A549 (cell line): ENCODE measurements around the gene SMU1. TPM values are rescaled to one million over a fixed set of nuclear protein-coding genes. Genes with fewer than 3 reads are reported as not detected.

Experiments
- ATAC-seq, 2 experiments: fragments of 200-7000 bp in 1 of 2; fragments of >200 bp in 1 of 2; cut with Nextera tagmentation in 1 of 2; cut with Tn5 transposase in 1 of 2; 3 replicates each; pipeline versions ENCODE4 v1.8.0 to v1.9.1; 2018 to 2020; ENCODE audit warnings: mild to moderate bottlenecking in 1 of 2, moderate library complexity in 1 of 2
- CTCF ChIA-PET: fragments of 300-600 bp; sonication (Branson Sonifier 250); formaldehyde crosslinking; extraction: SDS; loops from one replicate; lab custom pipeline; 2021; ENCODE audit warnings: antibody characterized with exemption, inconsistent platforms; lab: Yijun Ruan, JAX
- POLR2A ChIA-PET: fragments of 350-600 bp; formaldehyde crosslinking; extraction: SDS; loops from one replicate; lab custom pipeline; 2021; ENCODE audit warnings: antibody characterized with exemption, inconsistent platforms; lab: Yijun Ruan, JAX
- DNase-seq, 2 experiments: peaks; one replicate each; pipeline versions ENCODE4 v3.0.0 to v3.0.0-alpha.2; 2011 to 2016; ENCODE audit warnings: low read depth in 1 of 2, low spot score in 1 of 2
- FAIRE-seq: peaks from 2 replicates; lab custom pipeline; 2011; peaks lifted over from hg19 to GRCh38; lab: Jason Lieb, UNC
- H3K27ac ChIP-seq, 2 experiments: fragments of >200 bp; sonication (Bioruptor Twin); formaldehyde crosslinking; 3 replicates each; pipeline ENCODE4 v1.5.1; 2016 to 2017
- H3K4me1 ChIP-seq: fragments of >200 bp; sonication (Bioruptor Twin); formaldehyde crosslinking; 3 replicates; pipeline ENCODE4 v1.6.1; 2016
- H3K4me2 ChIP-seq: fragments of >200 bp; sonication (Bioruptor Twin); formaldehyde crosslinking; 3 replicates; pipeline ENCODE4 v1.6.1; 2016
- H3K4me3 ChIP-seq: fragments of >200 bp; sonication (Bioruptor Twin); formaldehyde crosslinking; 3 replicates; pipeline ENCODE4 v1.5.1; 2016
- H3K9me3 ChIP-seq: fragments of >200 bp; sonication (Bioruptor Twin); formaldehyde crosslinking; 3 replicates; pipeline ENCODE4 v1.6.1; 2016
- BHLHE40 ChIP-seq: IDR thresholded peaks from 2 replicates; pipeline ENCODE4 v1.6.1; 2012; ENCODE audit warnings: low read depth, low read length, inconsistent platforms
- CBX2 ChIP-seq: fragments of 200-600 bp; sonication (generic); IDR thresholded peaks from 2 replicates; pipeline ENCODE4 v1.6.1; 2016; ENCODE audit warnings: low read depth, mild to moderate bottlenecking, borderline replicate concordance
- EP300 ChIP-seq, 2 experiments: fragments of >200 bp; sonication (Bioruptor Twin); formaldehyde crosslinking; IDR thresholded peaks; 2 replicates in 1 of 2; 3 replicates in 1 of 2; pipeline ENCODE4 v1.6.1; 2016 to 2017
- FOXS1 ChIP-seq: fragments of 250-450 bp; sonication (Bioruptor Pico); IDR thresholded peaks from 2 replicates; pipeline ENCODE4 v1.5.0; 2020; ENCODE audit warnings: mild to moderate bottlenecking, moderate library complexity
- HDAC2 ChIP-seq: fragments of 200-600 bp; sonication (generic); IDR thresholded peaks from 2 replicates; pipeline ENCODE4 v1.6.1; 2016
- HEYL ChIP-seq: fragments of 250-450 bp; sonication (Bioruptor Pico); IDR thresholded peaks from 2 replicates; pipeline ENCODE4 v1.8.0; 2021; ENCODE audit warnings: mild to moderate bottlenecking, moderate library complexity
- HOXB13 ChIP-seq: fragments of 250-450 bp; sonication (Bioruptor Pico); IDR thresholded peaks from 2 replicates; pipeline ENCODE4 v1.5.0; 2020; ENCODE audit warnings: low read depth, mild to moderate bottlenecking, moderate library complexity
- JUN ChIP-seq, 2 experiments: fragments of >200 bp; sonication (Bioruptor Twin); formaldehyde crosslinking; IDR thresholded peaks; 2 replicates in 1 of 2; 3 replicates in 1 of 2; pipeline ENCODE4 v1.6.1; 2016 to 2017
- JUNB ChIP-seq: fragments of >200 bp; sonication (Bioruptor Twin); formaldehyde crosslinking; IDR thresholded peaks from 2 replicates; pipeline ENCODE4 v1.6.1; 2016
- MAFK ChIP-seq: fragments of 450-650 bp; IDR thresholded peaks from 2 replicates; pipeline ENCODE4 v1.6.1; 2014; ENCODE audit not compliant: partially characterized antibody
- MAZ ChIP-seq: fragments of 150-350 bp; IDR thresholded peaks from 2 replicates; pipeline ENCODE4 v1.6.1; 2014; ENCODE audit warnings: antibody characterized with exemption, low read depth, low read length, borderline replicate concordance
- NPAS2 ChIP-seq: fragments of 250-450 bp; sonication (Bioruptor Pico); IDR thresholded peaks from 2 replicates; pipeline ENCODE4 v1.8.0; 2022; ENCODE audit warnings: mild to moderate bottlenecking, moderate library complexity, borderline replicate concordance
- PHF8 ChIP-seq: fragments of 200-600 bp; sonication (generic); IDR thresholded peaks from 2 replicates; pipeline ENCODE4 v1.6.1; 2016; ENCODE audit warnings: low read depth, mild to moderate bottlenecking, antibody characterized with exemption, moderate library complexity, borderline replicate concordance
- RAD21 ChIP-seq, 2 experiments: fragments of >200 bp in 1 of 2; sonication (Bioruptor Twin) in 1 of 2; formaldehyde crosslinking in 1 of 2; IDR thresholded peaks in 1 of 2; conservative IDR thresholded peaks in 1 of 2; 2 replicates in 1 of 2; 3 replicates in 1 of 2; pipeline ENCODE4 v1.6.1; 2012 to 2018; ENCODE audit warnings: inconsistent platforms in 1 of 2
- RFX5 ChIP-seq: fragments of 450-650 bp; IDR thresholded peaks from 2 replicates; pipeline ENCODE4 v1.7.1; 2014; ENCODE audit warnings: antibody characterized with exemption, mild to moderate bottlenecking, moderate library complexity
- RNF2 ChIP-seq: fragments of 200-600 bp; sonication (generic); IDR thresholded peaks from 2 replicates; pipeline ENCODE4 v1.6.1; 2016; ENCODE audit warnings: low read depth, mild to moderate bottlenecking, antibody characterized with exemption, moderate library complexity, borderline replicate concordance
- SMC3 ChIP-seq: fragments of >200 bp; sonication (Bioruptor Twin); formaldehyde crosslinking; IDR thresholded peaks from 3 replicates; pipeline ENCODE4 v1.6.1; 2018; ENCODE audit warnings: inconsistent platforms
- SREBF2 ChIP-seq: fragments of 450-650 bp; IDR thresholded peaks from 2 replicates; pipeline ENCODE4 v1.6.1; 2014; ENCODE audit warnings: mild to moderate bottlenecking, moderate library complexity
- USF2 ChIP-seq: fragments of 450-650 bp; IDR thresholded peaks from 2 replicates; pipeline ENCODE4 v1.6.1; 2014; ENCODE audit warnings: antibody characterized with exemption
- ZNF302 ChIP-seq: fragments of 250-450 bp; sonication (Bioruptor Pico); IDR thresholded peaks from 2 replicates; pipeline ENCODE4 v1.9.0; 2021; ENCODE audit warnings: inconsistent platforms, mild to moderate bottlenecking, moderate library complexity
- WGBS: methylation state at CpG from one replicate; pipeline ENCODE4 v1.1.6; 2017; ENCODE audit errors: missing lambda C conversion rate; 5-methylcytosine and 5-hydroxymethylcytosine counted together
- polyA plus RNA-seq, 4 experiments: library from polyadenylated mRNA; depleted of rRNA in 3 of 4; stranded (reverse); fragments of >200 nt; fragmentation: RNase III in 1 of 4; extraction: RNeasy Plus Mini Kit Qiagen cat#74134 plus additional on column Dnase treatment in 1 of 4; gene quantifications; 2 replicates in 3 of 4; 3 replicates in 1 of 4; pipeline ENCODE4 v1.2.3, GENCODE V29; 2011 to 2017
- TF ChIP-seq, protein P1 (sequence below): IDR thresholded peaks from 2 replicates; pipeline ENCODE4 v1.6.1; 2012
- TF ChIP-seq, protein P2 (sequence below): fragments of 150-350 bp; IDR thresholded peaks from 2 replicates; pipeline ENCODE4 v1.6.1; 2014; ENCODE audit warnings: low read depth, mild to moderate bottlenecking, low read length
- TF ChIP-seq, protein P3 (sequence below): fragments of 250-450 bp; sonication (Bioruptor Pico); IDR thresholded peaks from 2 replicates; pipeline ENCODE4 v1.5.0; 2020; ENCODE audit warnings: low read depth, mild to moderate bottlenecking, moderate library complexity

The SMU1 gene
- polyA plus RNA-seq, 2 of the 4 experiments (the other 2 are of a cell fraction): 25.0 to 26.0 TPM

- Histone ChIP-seq H3K27ac (peak overlapping the region in 1 of 2 experiments; percentile 2; a peak in 1 of 6 replicates), H3K4me2 (no peak overlapping the region)
- POLR2A ChIA-PET: interaction anchor here (0.5 to 0.9 kb wide), 2 partner anchors 56 to 184 kb away, joined by 3 to 6 read pairs; partner anchors contain the start of gene NFX1
- no peak for ATAC-seq
- no peak for TF ChIP-seq ZNF302 (CRISPR knock-in tag)
- TF ChIP-seq, all 56 proteins: peak for 0
- Histone ChIP-seq H3K4me1 (peaks cover 40% of the 10 kb centered on the region), H3K9me3 (no peaks in the 10 kb centered on the region), H3K4me3 (no peak overlapping the region)
- CTCF ChIA-PET: interaction anchor here (0.7 kb wide), 1 partner anchor 120 kb away, joined by 3 read pairs; no protein-coding TSS in a partner anchor
- FAIRE-seq: peak; percentile 32
- DNase-seq: no peak
- WGBS: 92% methylated on average over 1 of the region's 1 CpG
Measured at GRCh38 chr9:33105959-33106358, 29.5 kb upstream of the SMU1 start.

DNA sequence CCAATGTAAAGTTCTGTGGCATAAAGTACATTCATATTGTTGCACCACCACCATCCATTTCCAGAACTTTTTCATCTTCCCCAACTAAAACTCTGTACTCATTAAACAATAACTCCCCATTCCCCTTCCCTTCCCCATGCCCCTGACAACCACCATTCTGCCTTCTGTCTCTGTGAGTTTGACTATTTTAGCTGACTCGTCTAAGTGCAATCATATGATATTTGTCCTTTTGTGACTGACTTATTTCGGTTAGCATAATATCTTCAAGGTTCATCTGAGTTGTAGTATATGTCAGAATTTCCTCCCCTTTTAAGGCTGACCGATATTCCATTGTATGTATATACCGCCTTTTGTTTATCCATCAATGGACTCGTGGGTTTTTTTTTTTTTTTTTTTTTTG is 29.0 kb upstream of the SMU1 start:
- no peak for DNase-seq
- ChIA-PET POLR2A (interaction anchor here (0.5 to 0.9 kb wide), 2 partner anchors 57 to 185 kb away, joined by 3 to 6 read pairs; partner anchors contain the start of gene NFX1), CTCF (interaction anchor here (0.7 kb wide), 1 partner anchor 121 kb away, joined by 3 read pairs; no protein-coding TSS in a partner anchor)
- H3K27ac ChIP-seq: no peak overlapping the region
- no peak overlapping the region for H3K4me2 ChIP-seq
- 81% methylated on average over 5 of the region's 5 CpGs for WGBS
- no peak overlapping the region for H3K4me3 ChIP-seq
- ATAC-seq: no peak
- TF ChIP-seq MAFK: peak; percentile 60
- no peak for TF ChIP-seq RNF2
- peaks cover 42% of the 10 kb centered on the region for H3K4me1 ChIP-seq
- no peaks in the 10 kb centered on the region for H3K9me3 ChIP-seq
- no peak for FAIRE-seq

DNA sequence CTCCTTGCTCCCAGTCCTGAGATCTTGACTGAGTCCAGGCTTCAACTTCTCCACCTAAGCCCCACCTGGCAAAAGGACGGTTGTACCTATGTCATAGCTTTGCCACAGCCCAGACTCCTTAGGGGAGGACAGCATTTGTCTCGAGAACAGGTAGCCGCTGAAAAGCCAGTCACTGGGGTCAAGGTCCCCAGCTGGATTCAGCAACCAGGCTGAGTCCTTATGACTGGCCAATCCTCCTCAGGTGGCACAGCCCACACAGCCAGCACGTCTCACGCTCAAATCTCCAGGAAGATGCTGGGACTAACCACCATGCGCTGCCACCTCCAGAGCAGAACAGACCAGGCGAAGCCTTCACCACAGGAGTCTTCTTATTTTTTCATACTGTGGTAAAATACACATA is 27.9 kb upstream of the SMU1 start:
- ChIA-PET CTCF (interaction anchor here (1.2 to 2.5 kb wide), 2 partner anchors 67 to 122 kb away, joined by 3 to 8 read pairs; no protein-coding TSS in a partner anchor), POLR2A (no interaction called here)
- ATAC-seq: no peak
- no peak for FAIRE-seq
- no peak overlapping the region for H3K4me2 ChIP-seq
- peak overlapping the region in 1 of 2 experiments; percentile 8; a peak in 1 of 6 replicates for H3K27ac ChIP-seq
- H3K4me3 ChIP-seq: no peak overlapping the region
- 94% methylated on average over 7 of the region's 7 CpGs for WGBS
- TF ChIP-seq JUNB (no peak), HOXB13 (CRISPR knock-in tag) (no peak), RFX5 (no peak), SREBF2 (no peak), BHLHE40 (no peak), SMC3 (no peak), FOXS1 (CRISPR knock-in tag) (no peak), JUN (IDR thresholded peaks at IDR 0.05) (no peak), HDAC2 (no peak), CBX2 (no peak), MAZ (no peak), EP300 (IDR thresholded peaks at IDR 0.05) (no peak), USF2 (no peak), RAD21 (conservative IDR thresholded peaks at IDR 0.05 in 1 of 2, IDR thresholded peaks at IDR 0.05 in 1 of 2) (no peak), NPAS2 (CRISPR knock-in tag) (no peak), PHF8 (no peak), HEYL (no peak)
- TF ChIP-seq, protein P1, sequence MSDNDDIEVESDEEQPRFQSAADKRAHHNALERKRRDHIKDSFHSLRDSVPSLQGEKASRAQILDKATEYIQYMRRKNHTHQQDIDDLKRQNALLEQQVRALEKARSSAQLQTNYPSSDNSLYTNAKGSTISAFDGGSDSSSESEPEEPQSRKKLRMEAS: no peak
- TF ChIP-seq, protein P2, sequence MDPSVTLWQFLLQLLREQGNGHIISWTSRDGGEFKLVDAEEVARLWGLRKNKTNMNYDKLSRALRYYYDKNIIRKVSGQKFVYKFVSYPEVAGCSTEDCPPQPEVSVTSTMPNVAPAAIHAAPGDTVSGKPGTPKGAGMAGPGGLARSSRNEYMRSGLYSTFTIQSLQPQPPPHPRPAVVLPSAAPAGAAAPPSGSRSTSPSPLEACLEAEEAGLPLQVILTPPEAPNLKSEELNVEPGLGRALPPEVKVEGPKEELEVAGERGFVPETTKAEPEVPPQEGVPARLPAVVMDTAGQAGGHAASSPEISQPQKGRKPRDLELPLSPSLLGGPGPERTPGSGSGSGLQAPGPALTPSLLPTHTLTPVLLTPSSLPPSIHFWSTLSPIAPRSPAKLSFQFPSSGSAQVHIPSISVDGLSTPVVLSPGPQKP: no peak
- TF ChIP-seq, protein P3, sequence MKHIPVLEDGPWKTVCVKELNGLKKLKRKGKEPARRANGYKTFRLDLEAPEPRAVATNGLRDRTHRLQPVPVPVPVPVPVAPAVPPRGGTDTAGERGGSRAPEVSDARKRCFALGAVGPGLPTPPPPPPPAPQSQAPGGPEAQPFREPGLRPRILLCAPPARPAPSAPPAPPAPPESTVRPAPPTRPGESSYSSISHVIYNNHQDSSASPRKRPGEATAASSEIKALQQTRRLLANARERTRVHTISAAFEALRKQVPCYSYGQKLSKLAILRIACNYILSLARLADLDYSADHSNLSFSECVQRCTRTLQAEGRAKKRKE (CRISPR knock-in tag): no peak
- DNase-seq: no peak
- no peaks in the 10 kb centered on the region for H3K9me3 ChIP-seq
- peaks cover 42% of the 10 kb centered on the region for H3K4me1 ChIP-seq
